K562 (cell line): Measurements from ENCODE around the gene SLC5A5. TPM values are rescaled to one million over a fixed set of nuclear protein-coding genes. Genes with fewer than 3 reads are reported as not detected.
A peak's percentile ranks its signal among the peaks of the same experiment; 100 is the strongest.

ENCODE experiments used
- BCLAF1 ChIP-seq, 2 experiments: fragments of 450-650 bp in 1 of 2; IDR thresholded peaks; 2 replicates each; pipeline ENCODE4 v1.6.1; 2011 to 2017; ENCODE audit warnings: low read depth in 2 of 2, antibody characterized with exemption in 1 of 2, borderline replicate concordance in 1 of 2, low read length in 1 of 2, mild to moderate bottlenecking in 1 of 2, mixed read lengths in 1 of 2; ENCODE audit not compliant: control insufficient read depth in 1 of 2
- BRD9 ChIP-seq: fragments of 450-650 bp; IDR thresholded peaks from 2 replicates; pipeline ENCODE4 v1.6.1; 2018; ENCODE audit warnings: low read depth; ENCODE audit not compliant: partially characterized antibody
- DMBX1 ChIP-seq: fragments of 250-450 bp; sonication (Bioruptor Pico); IDR thresholded peaks from 2 replicates; pipeline ENCODE4 v1.8.0; 2022; ENCODE audit warnings: inconsistent platforms, mild to moderate bottlenecking, moderate library complexity, borderline replicate concordance
- EHMT2 ChIP-seq: fragments of 450-650 bp; IDR thresholded peaks from 2 replicates; pipeline ENCODE4 v1.6.1; 2018; ENCODE audit warnings: antibody characterized with exemption
- GATAD2B ChIP-seq: fragments of 450-650 bp; IDR thresholded peaks from 2 replicates; pipeline ENCODE4 v1.6.1; 2017; ENCODE audit warnings: mild to moderate bottlenecking, borderline replicate concordance
- MCM3 ChIP-seq: fragments of 450-650 bp; IDR thresholded peaks from 2 replicates; pipeline ENCODE4 v1.6.1; 2016
- NCOA6 ChIP-seq: fragments of 450-650 bp; IDR thresholded peaks from 2 replicates; pipeline ENCODE4 v1.6.1; 2017; ENCODE audit warnings: mild to moderate bottlenecking
- POLR2B ChIP-seq: fragments of 450-650 bp; IDR thresholded peaks from 2 replicates; pipeline ENCODE4 v1.6.1; 2018; ENCODE audit warnings: low read depth; ENCODE audit not compliant: partially characterized antibody
- WHSC1 ChIP-seq: IDR thresholded peaks from one replicate; pipeline ENCODE4 v1.6.1; 2012; ENCODE audit warnings: low read length, control low read depth, inconsistent platforms
- ZC3H8 ChIP-seq: fragments of 450-650 bp; IDR thresholded peaks from 2 replicates; pipeline ENCODE4 v1.6.1; 2017
- ZKSCAN1 ChIP-seq: fragments of 150-350 bp; IDR thresholded peaks from 2 replicates; pipeline ENCODE4 v1.6.1; 2016; ENCODE audit warnings: low read depth, low read length
- ZNF274 ChIP-seq: IDR thresholded peaks from 2 replicates; pipeline ENCODE4 v1.6.1; 2011; ENCODE audit warnings: low read depth, mild to moderate bottlenecking, low read length, moderate library complexity, borderline replicate concordance
- polyA plus RNA-seq, 8 experiments: library from polyadenylated mRNA; depleted of rRNA in 4 of 8; stranded (reverse) in 5 of 8; unstranded in 3 of 8; fragments of >200 nt; fragmentation: Nextera tagmentation in 2 of 8; fragmentation: Illumina TruSeq in 1 of 8; extraction: Ambion mirVana in 2 of 8; extraction: Trizol in 1 of 8; gene quantifications; 2 replicates each; pipeline versions ENCODE4 v1.2.1 to v1.2.3, GENCODE V29; 2011 to 2014; ENCODE audit warnings: inconsistent platforms in 1 of 8, missing spikeins in 1 of 8
- total RNA-seq, 7 experiments: library from RNA; depleted of rRNA in 6 of 7; stranded (reverse); fragments of >200 nt in 6 of 7; fragmentation: Illumina TruSeq in 2 of 7; extraction: Trizol in 2 of 7; gene quantifications; 2 replicates each; pipeline versions ENCODE4 v1.2.1 to v1.2.3, GENCODE V29; 2011 to 2021; ENCODE audit warnings: low replicate concordance in 1 of 7
- TF ChIP-seq, protein P1 (sequence below): sonication (generic); IDR thresholded peaks from 2 replicates; pipeline ENCODE4 v1.6.1; 2016
- TF ChIP-seq, protein P2 (sequence below): sonication (generic); formaldehyde crosslinking; IDR thresholded peaks from 2 replicates; pipeline ENCODE4 v1.8.0; 2022; ENCODE audit warnings: missing genetic modification reagents, mild to moderate bottlenecking, borderline replicate concordance
- TF ChIP-seq, protein P3 (sequence below): fragments of 450-650 bp; formaldehyde crosslinking; IDR thresholded peaks from 2 replicates; pipeline ENCODE4 v1.4.0; 2020; ENCODE audit warnings: mild to moderate bottlenecking, moderate library complexity
- TF ChIP-seq, protein P4 (sequence below), 2 experiments: IDR thresholded peaks; 2 replicates each; pipeline ENCODE4 v1.6.1; 2012; ENCODE audit warnings: improper control_type of control experiment in 2 of 2, low read depth in 2 of 2, low read length in 2 of 2, borderline replicate concordance in 1 of 2
- TF ChIP-seq, protein P5 (sequence below): sonication (generic); formaldehyde crosslinking; IDR thresholded peaks from 2 replicates; pipeline ENCODE4 v1.8.1; 2022; ENCODE audit warnings: missing genetic modification reagents

Gene SLC5A5
- total and polyA plus RNA-seq, 9 of the 15 experiments (the other 6 are each of a cell fraction or from before 2014, with no cell fraction given), result 0.10 to 0.73 (median 0.23) TPM

DNA sequence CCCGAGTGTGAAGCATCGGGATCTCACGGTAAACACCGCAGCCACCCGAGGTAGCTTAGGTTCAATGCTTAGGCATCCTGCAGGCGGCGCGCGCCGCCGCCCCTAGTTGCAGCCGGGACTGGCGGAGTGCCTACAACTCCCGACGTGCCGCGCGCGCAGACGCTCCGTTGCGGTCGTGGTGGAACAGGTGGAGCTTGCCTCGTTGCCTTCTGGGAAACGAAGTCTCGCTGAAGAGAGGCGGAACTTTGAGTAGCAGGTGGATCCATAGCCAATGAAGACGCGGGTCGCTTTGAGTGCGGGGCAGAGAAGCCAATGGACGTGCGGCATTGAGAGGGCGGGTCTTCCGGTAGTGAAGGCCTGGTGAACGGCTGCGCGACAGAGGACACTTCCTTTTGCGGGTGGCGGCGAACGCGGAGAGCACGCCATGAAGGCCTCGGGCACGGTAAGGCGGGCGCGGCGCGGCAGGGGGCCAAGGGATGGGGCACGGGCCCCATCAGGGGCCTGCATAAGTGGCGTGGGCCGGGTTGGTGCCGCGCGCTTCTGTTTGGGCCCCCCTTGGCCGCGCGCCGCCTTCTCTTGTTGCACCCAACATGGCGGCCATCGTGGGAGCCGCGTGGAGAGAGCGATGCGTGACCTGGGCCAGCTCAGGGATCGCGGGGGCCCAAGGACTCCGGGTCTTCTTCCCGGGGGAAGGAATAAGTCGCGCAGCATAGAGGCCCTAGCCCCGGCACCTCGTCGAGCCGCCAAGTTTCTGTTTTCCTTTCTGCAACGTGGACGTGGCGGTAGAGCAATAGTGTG is 12.0 kb upstream of the SLC5A5 start, which contains the start of gene RPL18A (continued):
- TF ChIP-seq, protein P1, sequence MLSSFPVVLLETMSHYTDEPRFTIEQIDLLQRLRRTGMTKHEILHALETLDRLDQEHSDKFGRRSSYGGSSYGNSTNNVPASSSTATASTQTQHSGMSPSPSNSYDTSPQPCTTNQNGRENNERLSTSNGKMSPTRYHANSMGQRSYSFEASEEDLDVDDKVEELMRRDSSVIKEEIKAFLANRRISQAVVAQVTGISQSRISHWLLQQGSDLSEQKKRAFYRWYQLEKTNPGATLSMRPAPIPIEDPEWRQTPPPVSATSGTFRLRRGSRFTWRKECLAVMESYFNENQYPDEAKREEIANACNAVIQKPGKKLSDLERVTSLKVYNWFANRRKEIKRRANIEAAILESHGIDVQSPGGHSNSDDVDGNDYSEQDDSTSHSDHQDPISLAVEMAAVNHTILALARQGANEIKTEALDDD, result no peak
- TF ChIP-seq WHSC1, result no peak
- TF ChIP-seq ZC3H8, result no peak
- no peak for TF ChIP-seq MCM3
- TF ChIP-seq, protein P2, sequence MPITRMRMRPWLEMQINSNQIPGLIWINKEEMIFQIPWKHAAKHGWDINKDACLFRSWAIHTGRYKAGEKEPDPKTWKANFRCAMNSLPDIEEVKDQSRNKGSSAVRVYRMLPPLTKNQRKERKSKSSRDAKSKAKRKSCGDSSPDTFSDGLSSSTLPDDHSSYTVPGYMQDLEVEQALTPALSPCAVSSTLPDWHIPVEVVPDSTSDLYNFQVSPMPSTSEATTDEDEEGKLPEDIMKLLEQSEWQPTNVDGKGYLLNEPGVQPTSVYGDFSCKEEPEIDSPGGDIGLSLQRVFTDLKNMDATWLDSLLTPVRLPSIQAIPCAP (CRISPR knock-in tag), result no peak
- TF ChIP-seq, protein P3, sequence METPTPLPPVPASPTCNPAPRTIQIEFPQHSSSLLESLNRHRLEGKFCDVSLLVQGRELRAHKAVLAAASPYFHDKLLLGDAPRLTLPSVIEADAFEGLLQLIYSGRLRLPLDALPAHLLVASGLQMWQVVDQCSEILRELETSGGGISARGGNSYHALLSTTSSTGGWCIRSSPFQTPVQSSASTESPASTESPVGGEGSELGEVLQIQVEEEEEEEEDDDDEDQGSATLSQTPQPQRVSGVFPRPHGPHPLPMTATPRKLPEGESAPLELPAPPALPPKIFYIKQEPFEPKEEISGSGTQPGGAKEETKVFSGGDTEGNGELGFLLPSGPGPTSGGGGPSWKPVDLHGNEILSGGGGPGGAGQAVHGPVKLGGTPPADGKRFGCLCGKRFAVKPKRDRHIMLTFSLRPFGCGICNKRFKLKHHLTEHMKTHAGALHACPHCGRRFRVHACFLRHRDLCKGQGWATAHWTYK (CRISPR knock-in tag), result 0 out of 2 replicates have a peak, but pooled peaks have one; percentile 73
- TF ChIP-seq, protein P4, sequence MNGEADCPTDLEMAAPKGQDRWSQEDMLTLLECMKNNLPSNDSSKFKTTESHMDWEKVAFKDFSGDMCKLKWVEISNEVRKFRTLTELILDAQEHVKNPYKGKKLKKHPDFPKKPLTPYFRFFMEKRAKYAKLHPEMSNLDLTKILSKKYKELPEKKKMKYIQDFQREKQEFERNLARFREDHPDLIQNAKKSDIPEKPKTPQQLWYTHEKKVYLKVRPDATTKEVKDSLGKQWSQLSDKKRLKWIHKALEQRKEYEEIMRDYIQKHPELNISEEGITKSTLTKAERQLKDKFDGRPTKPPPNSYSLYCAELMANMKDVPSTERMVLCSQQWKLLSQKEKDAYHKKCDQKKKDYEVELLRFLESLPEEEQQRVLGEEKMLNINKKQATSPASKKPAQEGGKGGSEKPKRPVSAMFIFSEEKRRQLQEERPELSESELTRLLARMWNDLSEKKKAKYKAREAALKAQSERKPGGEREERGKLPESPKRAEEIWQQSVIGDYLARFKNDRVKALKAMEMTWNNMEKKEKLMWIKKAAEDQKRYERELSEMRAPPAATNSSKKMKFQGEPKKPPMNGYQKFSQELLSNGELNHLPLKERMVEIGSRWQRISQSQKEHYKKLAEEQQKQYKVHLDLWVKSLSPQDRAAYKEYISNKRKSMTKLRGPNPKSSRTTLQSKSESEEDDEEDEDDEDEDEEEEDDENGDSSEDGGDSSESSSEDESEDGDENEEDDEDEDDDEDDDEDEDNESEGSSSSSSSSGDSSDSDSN (IDR thresholded peaks at IDR 0.05; ENCODE audit: borderline replicate concordance in 1 of 2, low read depth in 2 of 2, low read length in 2 of 2), result no peak
- TF ChIP-seq POLR2B, result peak; percentile 98
- TF ChIP-seq, protein P5, sequence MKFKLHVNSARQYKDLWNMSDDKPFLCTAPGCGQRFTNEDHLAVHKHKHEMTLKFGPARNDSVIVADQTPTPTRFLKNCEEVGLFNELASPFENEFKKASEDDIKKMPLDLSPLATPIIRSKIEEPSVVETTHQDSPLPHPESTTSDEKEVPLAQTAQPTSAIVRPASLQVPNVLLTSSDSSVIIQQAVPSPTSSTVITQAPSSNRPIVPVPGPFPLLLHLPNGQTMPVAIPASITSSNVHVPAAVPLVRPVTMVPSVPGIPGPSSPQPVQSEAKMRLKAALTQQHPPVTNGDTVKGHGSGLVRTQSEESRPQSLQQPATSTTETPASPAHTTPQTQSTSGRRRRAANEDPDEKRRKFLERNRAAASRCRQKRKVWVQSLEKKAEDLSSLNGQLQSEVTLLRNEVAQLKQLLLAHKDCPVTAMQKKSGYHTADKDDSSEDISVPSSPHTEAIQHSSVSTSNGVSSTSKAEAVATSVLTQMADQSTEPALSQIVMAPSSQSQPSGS (CRISPR knock-in tag), result no peak
- TF ChIP-seq DMBX1 (CRISPR knock-in tag), result peak; percentile 46; the same call in 1 of the 2 replicates
- TF ChIP-seq GATAD2B, result no peak
- no peak for TF ChIP-seq NCOA6
- no peak for TF ChIP-seq EHMT2
- TF ChIP-seq ZKSCAN1, result no peak
- TF ChIP-seq BCLAF1 (IDR thresholded peaks at IDR 0.05; ENCODE audit: borderline replicate concordance in 1 of 2, control insufficient read depth in 1 of 2, low read depth in 2 of 2, low read length in 1 of 2), result no peak
- TF ChIP-seq BRD9, result no peak
- TF ChIP-seq ZNF274, result no peak
